ENCODE measurements around the gene INTS12.
A peak's percentile ranks its signal among the peaks of the same experiment; 100 is the strongest.

- TF ChIP-seq EZH2 (IDR thresholded peaks at IDR 0.05; ENCODE audit: low read length), result no peak
- TF ChIP-seq, protein P1, sequence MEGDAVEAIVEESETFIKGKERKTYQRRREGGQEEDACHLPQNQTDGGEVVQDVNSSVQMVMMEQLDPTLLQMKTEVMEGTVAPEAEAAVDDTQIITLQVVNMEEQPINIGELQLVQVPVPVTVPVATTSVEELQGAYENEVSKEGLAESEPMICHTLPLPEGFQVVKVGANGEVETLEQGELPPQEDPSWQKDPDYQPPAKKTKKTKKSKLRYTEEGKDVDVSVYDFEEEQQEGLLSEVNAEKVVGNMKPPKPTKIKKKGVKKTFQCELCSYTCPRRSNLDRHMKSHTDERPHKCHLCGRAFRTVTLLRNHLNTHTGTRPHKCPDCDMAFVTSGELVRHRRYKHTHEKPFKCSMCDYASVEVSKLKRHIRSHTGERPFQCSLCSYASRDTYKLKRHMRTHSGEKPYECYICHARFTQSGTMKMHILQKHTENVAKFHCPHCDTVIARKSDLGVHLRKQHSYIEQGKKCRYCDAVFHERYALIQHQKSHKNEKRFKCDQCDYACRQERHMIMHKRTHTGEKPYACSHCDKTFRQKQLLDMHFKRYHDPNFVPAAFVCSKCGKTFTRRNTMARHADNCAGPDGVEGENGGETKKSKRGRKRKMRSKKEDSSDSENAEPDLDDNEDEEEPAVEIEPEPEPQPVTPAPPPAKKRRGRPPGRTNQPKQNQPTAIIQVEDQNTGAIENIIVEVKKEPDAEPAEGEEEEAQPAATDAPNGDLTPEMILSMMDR (optimal IDR thresholded peaks at IDR 0.05 in 1 of 3, IDR thresholded peaks at IDR 0.05 in 1 of 3, conservative IDR thresholded peaks at IDR 0.05 in 1 of 3; ENCODE audit: extremely low read depth in 1 of 3, insufficient read depth in 2 of 3, low read length in 3 of 3), result peak in 2 of 3 experiments; percentile 6 to 32
Observed at GRCh38 chr4:105715692-105716278, 7.3 kb upstream of the INTS12 start.

All from keratinocyte (primary cell).